IMR-90 (cell line): ENCODE data around the gene MAP2K5. TPM values are rescaled to one million over a fixed set of nuclear protein-coding genes. Genes with fewer than 3 reads are reported as not detected.

Source experiments
- ATAC-seq: fragments of 200-7000 bp; cut with Tn5 transposase; 2 replicates; pipeline ENCODE4 v1.9.1; 2020; ENCODE audit warnings: low read depth, mild to moderate bottlenecking, moderate library complexity
- BruUV-seq: library from RNA; stranded (reverse); fragments of 400-500 nt; replicated peaks from 2 replicates; lab custom pipeline; 2021; lab: Mats Ljungman, UMichigan
- CTCF ChIA-PET: fragments of 300-600 bp; formaldehyde crosslinking; extraction: SDS; loops from one replicate; lab custom pipeline; 2021; ENCODE audit warnings: antibody characterized with exemption; lab: Yijun Ruan, JAX
- POLR2A ChIA-PET: fragments of 300-600 bp; sonication (Branson Sonifier 250); formaldehyde crosslinking; loops from one replicate; lab custom pipeline; 2022; ENCODE audit warnings: antibody characterized with exemption; ENCODE audit not compliant: unreplicated experiment; lab: Charles Lee
- DNase-seq: peaks from one replicate; pipeline ENCODE4 v3.0.0; 2013
- H2AFZ ChIP-seq: replicated peaks from 2 replicates; pipeline ENCODE3; 2013; ENCODE audit warnings: low read length, mild to moderate bottlenecking; ENCODE audit not compliant: poor library complexity
- H2AK5ac ChIP-seq: 2 replicates; pipeline ENCODE4 v1.6.1; 2013; ENCODE audit warnings: low read depth, low read length, inconsistent platforms
- H2AK9ac ChIP-seq: replicated peaks from 2 replicates; pipeline ENCODE3; 2013; ENCODE audit warnings: mild to moderate bottlenecking, low read depth, low read length, moderate library complexity; ENCODE audit not compliant: poor library complexity
- H2BK120ac ChIP-seq: 2 replicates; pipeline ENCODE4 v1.6.1; 2013; ENCODE audit warnings: low read depth, low read length, inconsistent platforms
- H2BK15ac ChIP-seq: 3 replicates; pipeline ENCODE4 v1.6.1; 2013; ENCODE audit warnings: low read depth, low read length, inconsistent platforms
- H2BK20ac ChIP-seq: 2 replicates; pipeline ENCODE4 v1.6.1; 2013; ENCODE audit warnings: low read depth, mild to moderate bottlenecking, inconsistent platforms, low read length, moderate library complexity
- H2BK5ac ChIP-seq: 2 replicates; pipeline ENCODE4 v1.6.1; 2013; ENCODE audit warnings: mild to moderate bottlenecking, low read depth, low read length, inconsistent platforms; ENCODE audit not compliant: poor library complexity, severe bottlenecking
- H3K14ac ChIP-seq: replicated peaks from 2 replicates; pipeline ENCODE4 v1.6.1; 2013; ENCODE audit warnings: low read depth, low read length, inconsistent platforms
- H3K18ac ChIP-seq: 2 replicates; pipeline ENCODE4 v1.6.1; 2013; ENCODE audit warnings: low read depth, low read length, control low read depth
- H3K23ac ChIP-seq: 2 replicates; pipeline ENCODE4 v1.6.1; 2013; ENCODE audit warnings: low read depth, low read length, inconsistent platforms
- H3K27ac ChIP-seq: 2 replicates; pipeline ENCODE4 v1.5.1; 2013; ENCODE audit warnings: mild to moderate bottlenecking, control low read depth, low read length; ENCODE audit not compliant: insufficient read depth
- H3K27me3 ChIP-seq: 2 replicates; pipeline ENCODE4 v1.6.1; 2013; ENCODE audit warnings: low read length; ENCODE audit not compliant: control insufficient read depth, insufficient read depth
- H3K36me3 ChIP-seq: 2 replicates; pipeline ENCODE4 v1.6.1; 2013; ENCODE audit warnings: low read length, mixed read lengths; ENCODE audit not compliant: control insufficient read depth, insufficient read depth
- H3K4ac ChIP-seq: 2 replicates; pipeline ENCODE4 v1.6.1; 2013; ENCODE audit warnings: low read depth, low read length, inconsistent platforms
- H3K4me1 ChIP-seq: 2 replicates; pipeline ENCODE4 v1.6.1; 2013; ENCODE audit warnings: low read length, mixed read lengths; ENCODE audit not compliant: control insufficient read depth, insufficient read depth
- H3K4me2 ChIP-seq: 2 replicates; pipeline ENCODE4 v1.6.1; 2013; ENCODE audit warnings: low read depth, mild to moderate bottlenecking, control low read depth, low read length, moderate library complexity
- H3K4me3 ChIP-seq: 2 replicates; pipeline ENCODE4 v1.5.1; 2013; ENCODE audit warnings: low read depth, mild to moderate bottlenecking, control low read depth, low read length, moderate library complexity; ENCODE audit not compliant: insufficient read depth
- H3K56ac ChIP-seq: 2 replicates; pipeline ENCODE4 v1.6.1; 2013; ENCODE audit warnings: low read length, inconsistent platforms; ENCODE audit not compliant: insufficient read depth; ENCODE audit errors: extremely low read depth
- H3K79me1 ChIP-seq, 2 experiments: 2 replicates each; pipeline ENCODE4 v1.6.1; 2013; ENCODE audit warnings: low read length in 2 of 2, inconsistent platforms in 1 of 2, low read depth in 1 of 2
- H3K9ac ChIP-seq: 2 replicates; pipeline ENCODE4 v1.6.1; 2013; ENCODE audit warnings: low read depth, low read length, control low read depth
- H3K9me1 ChIP-seq: 2 replicates; pipeline ENCODE4 v1.6.1; 2013; ENCODE audit warnings: low read length, inconsistent platforms; ENCODE audit not compliant: insufficient read depth
- H3K9me3 ChIP-seq: 2 replicates; pipeline ENCODE4 v1.6.1; 2013; ENCODE audit warnings: low read length; ENCODE audit not compliant: control insufficient read depth, insufficient read depth
- H4K20me1 ChIP-seq: 2 replicates; pipeline ENCODE4 v1.6.1; 2013; ENCODE audit warnings: low read length, inconsistent platforms; ENCODE audit not compliant: insufficient read depth
- H4K5ac ChIP-seq: 2 replicates; pipeline ENCODE4 v1.6.1; 2013; ENCODE audit warnings: mild to moderate bottlenecking, low read depth, low read length, control low read depth
- H4K8ac ChIP-seq, 2 experiments: 2 replicates each; pipeline ENCODE4 v1.6.1; 2013; ENCODE audit warnings: low read depth in 2 of 2, low read length in 2 of 2, control low read depth in 1 of 2, inconsistent platforms in 1 of 2
- H4K91ac ChIP-seq: 2 replicates; pipeline ENCODE4 v1.6.1; 2013; ENCODE audit warnings: low read depth, low read length, inconsistent platforms; ENCODE audit not compliant: insufficient read depth
- CHD1 ChIP-seq: IDR thresholded peaks from 2 replicates; pipeline ENCODE4 v1.6.1; 2012; ENCODE audit warnings: low read depth, low read length, improper control_type of control experiment
- FOS ChIP-seq: fragments of 150-350 bp; IDR thresholded peaks from 2 replicates; pipeline ENCODE4 v1.6.1; 2016; ENCODE audit warnings: low read depth, low read length
- RCOR1 ChIP-seq: IDR thresholded peaks from 2 replicates; pipeline ENCODE4 v1.6.1; 2012; ENCODE audit warnings: mild to moderate bottlenecking, low read length, improper control_type of control experiment; ENCODE audit not compliant: insufficient replicate concordance
- WGBS, 2 experiments: methylation state at CpG; one replicate each; pipeline versions ENCODE4 v1.1.5 to v1.1.7; 2013; ENCODE audit warnings: missing lambda C conversion rate in 2 of 2; ENCODE audit not compliant: insufficient read length in 1 of 2; ENCODE audit errors: extremely low coverage in 2 of 2; 5-methylcytosine and 5-hydroxymethylcytosine counted together
- dilution Hi-C: fragments of 300-500 bp; cut with HindIII; formaldehyde crosslinking; loops from one replicate; pipeline ENCODE4 v1.14.3; 2018; ENCODE audit warnings: low sequenced_read_pairs; ENCODE audit not compliant: unreplicated experiment
- in situ Hi-C: fragments of 300-500 bp; cut with MboI; formaldehyde crosslinking; loops from 3 replicates; pipeline ENCODE4 v1.14.3; 2019; ENCODE audit warnings: low sequenced_read_pairs, inconsistent platforms, mixed read lengths
- intact Hi-C: fragments of 100-400 bp; cut with micrococcal nuclease; formaldehyde crosslinking; loops from 2 replicates; pipeline ENCODE4 v1.10.0; 2022
- polyA plus RNA-seq, 3 experiments: library from polyadenylated mRNA; depleted of rRNA; stranded (reverse); fragments of >200 nt; gene quantifications; 2 replicates each; pipeline ENCODE4 v1.2.3, GENCODE V29; 2012; ENCODE audit warnings: low replicate concordance in 1 of 3
- total RNA-seq: library from RNA; depleted of rRNA; stranded (reverse); fragments of >200 nt; gene quantifications from 2 replicates; pipeline ENCODE4 v1.2.3, GENCODE V29; 2012

MAP2K5 gene
- total and polyA plus RNA-seq, 2 of the 4 experiments (the other 2 are of a cell fraction): 1.6 to 6.1 TPM

DNA sequence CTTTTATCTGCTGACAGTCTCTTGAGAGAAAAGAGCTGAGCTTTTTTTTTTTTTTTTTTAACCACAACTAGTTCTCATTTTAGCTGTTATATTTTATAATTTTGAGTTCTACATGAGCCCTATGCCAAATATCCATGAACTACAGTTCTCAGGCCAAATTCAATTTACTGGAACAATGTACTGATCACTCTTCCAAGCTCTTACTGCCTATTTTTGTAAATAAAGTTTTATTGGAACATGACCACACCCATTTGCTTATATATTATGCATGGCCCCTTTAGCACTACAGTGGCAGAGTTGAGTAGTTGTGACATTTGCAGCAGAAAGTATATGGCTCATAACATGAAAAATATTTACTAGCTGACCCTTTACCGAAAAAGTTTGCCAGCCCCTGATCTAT is 153.6 kb downstream of the MAP2K5 start:
- Histone ChIP-seq H3K23ac (no peak overlapping the region), H3K4me1 (no peaks in the 10 kb centered on the region), H2AK5ac (no peak overlapping the region), H3K36me3 (peaks cover 1% of the 10 kb centered on the region; the same call in 1 of the 2 replicates), H4K91ac (no peak overlapping the region), H3K9me1 (no peaks in the 10 kb centered on the region), H3K56ac (no peak overlapping the region), H4K20me1 (no peaks in the 10 kb centered on the region), H3K4me2 (no peak overlapping the region), H3K4ac (no peak overlapping the region), H3K79me1 (no peaks in the 10 kb centered on the region), H4K5ac (no peak overlapping the region), H3K4me3 (no peak overlapping the region), H2AFZ (no peak overlapping the region), H3K27me3 (no peaks in the 10 kb centered on the region), H3K9ac (no peak overlapping the region), H3K27ac (no peak overlapping the region), H2AK9ac (no peak overlapping the region), H2BK20ac (no peak overlapping the region), H2BK15ac (no peak overlapping the region), H4K8ac (no peak overlapping the region), H2BK5ac (no peak overlapping the region), H3K9me3 (peaks cover 5% of the 10 kb centered on the region; the same call in 1 of the 2 replicates), H3K18ac (no peak overlapping the region), H3K14ac (no peak overlapping the region), H2BK120ac (no peak overlapping the region)
- CTCF ChIA-PET: interaction anchor here (0.6 kb wide), 1 partner anchor 84 kb away, joined by 6 read pairs; no protein-coding TSS in a partner anchor
- intact Hi-C loops (no loop called here), in situ Hi-C loops (no loop called here), dilution Hi-C loops (no loop called here)
- WGBS, 2 experiments: no CpG with 5 or more reads among the region's 1 CpG
- DNase-seq (no peak), ATAC-seq (no peak)
- BruUV-seq: no TSS peak
- no peak for TF ChIP-seq RCOR1
- TF ChIP-seq CHD1: no peak
- TF ChIP-seq FOS: no peak
- POLR2A ChIA-PET: no interaction called here
